ENCODE results near the gene RNF10. TPM values are rescaled to one million over a fixed set of nuclear protein-coding genes. Genes with fewer than 3 reads are reported as not detected.

RNF10 gene
- total and polyA plus RNA-seq, 2 of the 4 experiments (the other 2 are of a cell fraction): 44.4 to 95.0 TPM

- Histone ChIP-seq H3K56ac (ENCODE audit: extremely low read depth, insufficient read depth, low read length) (no peak overlapping the region), H2BK15ac (ENCODE audit: low read depth, low read length) (no peak overlapping the region), H2AK9ac (replicated peaks; ENCODE audit: low read depth, low read length, poor library complexity) (no peak overlapping the region), H2BK20ac (ENCODE audit: low read depth, low read length) (no peak overlapping the region), H3K9ac (ENCODE audit: low read depth, low read length) (no peak overlapping the region), H3K18ac (ENCODE audit: low read depth, low read length) (no peak overlapping the region), H2AFZ (replicated peaks; ENCODE audit: low read length, poor library complexity) (no peak overlapping the region), H4K8ac (ENCODE audit: low read depth in 2 of 2, low read length in 2 of 2) (no peak overlapping the region), H3K79me1 (ENCODE audit: low read depth in 1 of 2, low read length in 2 of 2) (peaks cover 0 to 9% of the 10 kb centered on the region in 2 experiments; a peak in 1 of 4 replicates), H4K5ac (ENCODE audit: low read depth, low read length) (no peak overlapping the region), H3K27ac (ENCODE audit: insufficient read depth, low read length) (no peak overlapping the region), H3K23ac (ENCODE audit: low read depth, low read length) (no peak overlapping the region), H3K4me3 (ENCODE audit: insufficient read depth, low read depth, low read length) (no peak overlapping the region), H3K4me2 (ENCODE audit: low read depth, low read length) (no peak overlapping the region), H4K91ac (ENCODE audit: insufficient read depth, low read depth, low read length) (no peak overlapping the region), H3K14ac (replicated peaks; ENCODE audit: low read depth, low read length) (no peak overlapping the region), H3K4ac (ENCODE audit: low read depth, low read length) (no peak overlapping the region), H2AK5ac (ENCODE audit: low read depth, low read length) (no peak overlapping the region), H3K9me1 (ENCODE audit: insufficient read depth, low read length) (no peaks in the 10 kb centered on the region), H3K4me1 (ENCODE audit: control insufficient read depth, insufficient read depth, low read length) (no peaks in the 10 kb centered on the region), H4K20me1 (ENCODE audit: insufficient read depth, low read length) (no peaks in the 10 kb centered on the region), H3K9me3 (ENCODE audit: control insufficient read depth, insufficient read depth, low read length) (no peaks in the 10 kb centered on the region), H2BK5ac (ENCODE audit: low read depth, low read length, poor library complexity, severe bottlenecking) (no peak overlapping the region), H2BK120ac (ENCODE audit: low read depth, low read length) (no peak overlapping the region), H3K27me3 (ENCODE audit: control insufficient read depth, insufficient read depth, low read length) (no peaks in the 10 kb centered on the region), H3K36me3 (ENCODE audit: control insufficient read depth, insufficient read depth, low read length) (peaks cover 15% of the 10 kb centered on the region; the same call in 1 of the 2 replicates)
- 92% methylated on average over 2 of the region's 9 CpGs; no CpG with 5 or more reads in 1 of the 2 experiments for WGBS, 2 experiments (ENCODE audit: extremely low coverage in 2 of 2, insufficient read length in 1 of 2)
- CTCF ChIA-PET: no interaction called here
- intact Hi-C loops (cut with micrococcal nuclease) (no loop called here), in situ Hi-C loops (cut with MboI; ENCODE audit: low sequenced_read_pairs) (no loop called here), dilution Hi-C loops (cut with HindIII; ENCODE audit: low sequenced_read_pairs, unreplicated experiment) (no loop called here)
- no TSS peak for BruUV-seq (replicated peaks)
- POLR2A ChIA-PET (ENCODE audit: unreplicated experiment): no interaction called here
- TF ChIP-seq MAFK (IDR thresholded peaks at IDR 0.05; ENCODE audit: low read depth, low read length) (no peak), NFE2L2 (IDR thresholded peaks at IDR 0.05; ENCODE audit: low read depth, low read length) (no peak), POLR2A (IDR thresholded peaks at IDR 0.05; ENCODE audit: low read depth, low read length) (no peak), MXI1 (IDR thresholded peaks at IDR 0.05; ENCODE audit: borderline replicate concordance, low read depth, low read length) (no peak), SMC3 (IDR thresholded peaks at IDR 0.05; ENCODE audit: low read depth, low read length) (no peak), MAZ (IDR thresholded peaks at IDR 0.05; ENCODE audit: borderline replicate concordance, low read depth, low read length) (no peak), RFX5 (IDR thresholded peaks at IDR 0.05; ENCODE audit: low read depth, low read length) (no peak), USF2 (IDR thresholded peaks at IDR 0.05; ENCODE audit: low read depth, low read length) (no peak), RAD21 (IDR thresholded peaks at IDR 0.05; ENCODE audit: low read length) (no peak)
- DNase-seq (no peak), ATAC-seq (ENCODE audit: low read depth) (no peak)
Observed at GRCh38 chr12:120522568-120522967, 11.6 kb upstream of the RNF10 start.

Measured in IMR-90 (cell line).